Measurements from ENCODE around the gene HPN. TPM values are rescaled to one million over a fixed set of nuclear protein-coding genes. Genes with fewer than 3 reads are reported as not detected.

HPN gene
- total RNA-seq, 1 donor from 2014 or later, result 564 TPM

Other genes with a start within 250 kb of the HPN start
- gene ZNF30, start 114.8 kb upstream of the HPN start, total RNA-seq, result 2.5 TPM
- 2.9 TPM for gene ZNF792, start 77.5 kb upstream of the HPN start, total RNA-seq
- 17.8 TPM for gene GRAMD1A, start 41.4 kb upstream of the HPN start, total RNA-seq
- 4.5 TPM for gene SCN1B, start 11.3 kb upstream of the HPN start, total RNA-seq
- gene FXYD3, start 74.1 kb downstream of the HPN start, total RNA-seq, result 1.4 TPM
- 1.9 TPM for gene LGI4, start 93.3 kb downstream of the HPN start, total RNA-seq
- gene FXYD1, start 97.1 kb downstream of the HPN start, total RNA-seq, result 280 TPM
- 0.60 TPM for gene FXYD7, start 101.5 kb downstream of the HPN start, total RNA-seq
- 7.6 TPM for gene FXYD5, start 113.0 kb downstream of the HPN start, total RNA-seq
- gene FAM187B, start 187.0 kb downstream of the HPN start, total RNA-seq, result not detected
- gene LSR, start 207.3 kb downstream of the HPN start, total RNA-seq, result 103 TPM
- gene USF2, start 227.2 kb downstream of the HPN start, total RNA-seq, result 91.7 TPM
- 37.2 TPM for gene HAMP, start 240.8 kb downstream of the HPN start, total RNA-seq